Gastroesophageal sphincter (tissue), 4 donors: ENCODE data around the gene GNE. TPM values are rescaled to one million over a fixed set of nuclear protein-coding genes. Genes with fewer than 3 reads are reported as not detected.
"Not testable (repeated sequence)": the region's sequence is repeated elsewhere in the genome, so short reads cannot be mapped to it uniquely, and the experiment has no call there.

ENCODE experiments used
- ATAC-seq: fragments of 150-250 bp; one replicate; pipeline ENCODE4 v1.9.1; 2016; ENCODE audit warnings: mild to moderate bottlenecking, moderate library complexity
- H3K27ac ChIP-seq, 4 donors: fragments of 200-600 bp; sonication (generic) in 3 of 4; 1 replicate in 3 of 4; 2 replicates in 1 of 4; pipeline ENCODE4 v1.5.1; 2016 to 2019
- H3K27me3 ChIP-seq: fragments of 200-600 bp; sonication (generic); one replicate; pipeline ENCODE4 v1.5.1; 2019
- H3K36me3 ChIP-seq, 2 donors: fragments of 200-600 bp; sonication (generic); one replicate each; pipeline ENCODE4 v1.5.1; 2019; ENCODE audit warnings: control low read depth in 1 of 2
- H3K4me1 ChIP-seq, 3 donors: fragments of 200-600 bp; sonication (generic); 1 replicate in 2 of 3; 2 replicates in 1 of 3; pipeline ENCODE4 v1.5.1; 2016 to 2019; ENCODE audit warnings: control low read depth in 2 of 3
- H3K4me3 ChIP-seq, 2 donors: fragments of 200-600 bp; sonication (generic); one replicate each; pipeline ENCODE4 v1.5.1; 2019; ENCODE audit warnings: mild to moderate bottlenecking in 1 of 2, moderate library complexity in 1 of 2
- H3K9me3 ChIP-seq, 3 donors: fragments of 200-600 bp; sonication (generic); one replicate each; pipeline ENCODE4 v1.5.1; 2017 to 2019; ENCODE audit warnings: control low read depth in 2 of 3
- EP300 ChIP-seq: sonication (generic); formaldehyde crosslinking; IDR thresholded peaks from one replicate; pipeline ENCODE4 v1.6.1; 2017; ENCODE audit warnings: antibody characterized with exemption, mild to moderate bottlenecking
- POLR2A ChIP-seq, 2 donors: fragments of 450-650 bp; IDR thresholded peaks; one replicate each; pipeline ENCODE4 v1.6.1; 2017; ENCODE audit warnings: antibody characterized with exemption in 2 of 2, mild to moderate bottlenecking in 2 of 2, moderate library complexity in 1 of 2
- POLR2AphosphoS5 ChIP-seq: sonication (generic); formaldehyde crosslinking; IDR thresholded peaks from one replicate; pipeline ENCODE4 v1.6.1; 2017; ENCODE audit warnings: antibody characterized with exemption
- WGBS, 2 donors: methylation state at CpG; one replicate each; pipeline ENCODE4 v1.1.5; 2018; ENCODE audit warnings: low coverage in 1 of 2; 5-methylcytosine and 5-hydroxymethylcytosine counted together
- total RNA-seq, 4 donors: library from RNA; depleted of rRNA; stranded (reverse); fragments of >200 nt; gene quantifications; one replicate each; pipeline ENCODE4 v1.1.0, GENCODE V29; 2016
- TF ChIP-seq, protein P1 (sequence below), 4 experiments: fragments of 200-600 bp in 2 of 4; fragments of 450-650 bp in 2 of 4; sonication (generic) in 1 of 4; IDR thresholded peaks; one replicate each; pipeline ENCODE4 v1.5.1; 2017 to 2019; ENCODE audit warnings: antibody characterized with exemption in 4 of 4, mild to moderate bottlenecking in 2 of 4, moderate library complexity in 2 of 4

GNE gene
- total RNA-seq, 4 donors from 2014 or later: 27.3 to 34.2 (median 31.1) TPM

DNA sequence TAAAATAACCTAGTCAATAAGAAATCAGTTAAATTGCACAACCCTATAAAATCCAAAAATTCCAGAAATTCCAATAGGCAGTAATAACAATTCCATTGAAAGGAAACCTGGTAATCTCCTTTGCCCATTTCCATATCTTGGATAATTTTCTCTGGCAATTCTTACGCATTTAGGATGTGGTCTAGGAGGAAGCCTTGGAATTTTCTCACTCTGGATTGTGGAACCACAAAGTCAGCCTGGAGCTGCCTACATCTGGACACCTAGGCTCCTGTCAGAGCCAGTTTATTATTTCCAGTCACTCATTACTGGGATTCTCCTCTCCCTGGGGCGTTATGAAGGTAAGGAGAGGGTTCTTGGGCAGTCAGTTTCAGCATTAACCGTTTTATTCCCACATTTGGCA, 40.3 kb upstream of the GNE start:
- no peak overlapping the region for H3K4me3 ChIP-seq
- peaks cover 0 to 3% (median 0%) of the 10 kb centered on the region in 3 donors for H3K4me1 ChIP-seq
- TF ChIP-seq POLR2A (IDR thresholded peaks at IDR 0.05): no peak
- TF ChIP-seq EP300: no peak
- TF ChIP-seq, protein P1, sequence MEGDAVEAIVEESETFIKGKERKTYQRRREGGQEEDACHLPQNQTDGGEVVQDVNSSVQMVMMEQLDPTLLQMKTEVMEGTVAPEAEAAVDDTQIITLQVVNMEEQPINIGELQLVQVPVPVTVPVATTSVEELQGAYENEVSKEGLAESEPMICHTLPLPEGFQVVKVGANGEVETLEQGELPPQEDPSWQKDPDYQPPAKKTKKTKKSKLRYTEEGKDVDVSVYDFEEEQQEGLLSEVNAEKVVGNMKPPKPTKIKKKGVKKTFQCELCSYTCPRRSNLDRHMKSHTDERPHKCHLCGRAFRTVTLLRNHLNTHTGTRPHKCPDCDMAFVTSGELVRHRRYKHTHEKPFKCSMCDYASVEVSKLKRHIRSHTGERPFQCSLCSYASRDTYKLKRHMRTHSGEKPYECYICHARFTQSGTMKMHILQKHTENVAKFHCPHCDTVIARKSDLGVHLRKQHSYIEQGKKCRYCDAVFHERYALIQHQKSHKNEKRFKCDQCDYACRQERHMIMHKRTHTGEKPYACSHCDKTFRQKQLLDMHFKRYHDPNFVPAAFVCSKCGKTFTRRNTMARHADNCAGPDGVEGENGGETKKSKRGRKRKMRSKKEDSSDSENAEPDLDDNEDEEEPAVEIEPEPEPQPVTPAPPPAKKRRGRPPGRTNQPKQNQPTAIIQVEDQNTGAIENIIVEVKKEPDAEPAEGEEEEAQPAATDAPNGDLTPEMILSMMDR (IDR thresholded peaks at IDR 0.05): no peak
- no peak for TF ChIP-seq POLR2AphosphoS5
- ATAC-seq: no peak
- no peak overlapping the region for H3K27ac ChIP-seq
- no peaks in the 10 kb centered on the region for H3K36me3 ChIP-seq
- no peaks in the 10 kb centered on the region for H3K27me3 ChIP-seq
- WGBS, 2 donors: 65 to 85% methylated on average over 3 of the region's 3 CpGs
- H3K9me3 ChIP-seq: no peaks in the 10 kb centered on the region

DNA sequence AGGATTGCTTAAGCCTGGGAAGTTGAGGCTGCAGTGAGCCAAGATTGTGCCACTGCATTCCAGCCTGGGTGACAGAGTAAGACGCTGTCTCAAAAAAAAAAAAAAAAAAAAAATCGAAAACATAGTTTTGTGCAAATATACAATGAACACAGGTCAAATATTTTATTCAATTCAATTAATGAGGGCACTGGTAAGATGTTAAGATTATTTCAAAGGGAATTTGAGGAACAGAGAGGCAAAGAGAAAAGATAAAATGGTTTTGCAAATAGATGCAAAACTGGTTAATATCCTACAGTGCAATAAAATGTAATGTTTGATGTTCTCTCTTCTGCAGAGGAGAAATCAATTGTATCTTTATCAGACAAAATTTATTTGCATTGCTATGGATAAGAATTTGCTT, 39.5 kb upstream of the GNE start:
- no peak for ATAC-seq
- Histone ChIP-seq H3K9me3 (no peaks in the 10 kb centered on the region), H3K36me3 (no peaks in the 10 kb centered on the region), H3K4me3 (no peak overlapping the region), H3K4me1 (peaks cover 0 to 3% (median 0%) of the 10 kb centered on the region in 3 donors), H3K27me3 (no peaks in the 10 kb centered on the region), H3K27ac (no peak overlapping the region)
- TF ChIP-seq, protein P1 (IDR thresholded peaks at IDR 0.05): no peak
- TF ChIP-seq POLR2A (IDR thresholded peaks at IDR 0.05) (no peak), POLR2AphosphoS5 (no peak), EP300 (no peak)
- WGBS, 2 donors: 72 to 84% methylated on average over 2 of the region's 2 CpGs

DNA sequence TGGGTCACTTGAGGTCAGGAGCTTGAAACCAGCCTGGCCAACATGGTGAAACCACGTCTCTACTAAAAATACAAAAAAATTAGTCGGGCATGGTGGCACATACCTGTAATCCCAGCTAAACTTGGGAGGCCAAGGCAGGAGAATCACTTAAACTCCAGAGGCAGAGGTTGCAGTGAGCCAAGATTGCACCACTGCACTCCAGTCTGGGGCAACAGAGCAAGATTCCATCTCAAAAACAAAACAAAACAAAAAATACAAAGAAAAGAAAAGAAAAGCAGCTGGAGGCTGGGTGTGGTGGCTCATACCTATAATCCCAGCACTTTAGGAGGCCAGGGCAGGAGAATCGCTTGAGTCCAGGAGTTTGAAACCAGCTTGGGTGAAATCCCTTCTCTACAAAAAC, 36.7 kb upstream of the GNE start:
- H3K4me1 ChIP-seq, H3K36me3 ChIP-seq, H3K4me3 ChIP-seq, H3K9me3 ChIP-seq, H3K27me3 ChIP-seq, H3K27ac ChIP-seq, ATAC-seq: not testable (repeated sequence)
- 89 to 91% methylated on average over 3 of the region's 3 CpGs for WGBS, 2 donors

DNA sequence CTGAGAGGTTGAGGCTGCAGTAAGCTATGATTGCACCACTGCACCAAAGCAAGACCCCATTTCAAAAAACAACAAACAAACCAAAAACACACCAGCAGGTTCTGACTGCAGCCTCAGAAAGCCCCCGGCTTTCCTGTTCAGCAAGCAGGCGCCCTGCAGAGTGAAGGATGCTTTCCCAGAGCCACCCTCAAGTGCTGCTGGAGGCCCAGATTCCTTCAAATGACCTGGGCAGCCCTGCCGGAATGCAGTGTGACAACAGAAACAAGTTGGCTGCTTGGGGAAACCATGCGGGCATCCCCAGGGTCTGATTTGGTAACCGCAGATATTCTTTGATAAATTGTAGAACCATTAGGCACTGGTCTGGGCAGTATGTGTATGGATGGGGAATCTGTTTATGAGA, 35.7 kb upstream of the GNE start:
- WGBS, 2 donors: no CpG with 5 or more reads among the region's 5 CpGs
- Histone ChIP-seq H3K4me3 (no peak overlapping the region), H3K27ac (no peak overlapping the region), H3K4me1 (peaks cover 0 to 3% (median 0%) of the 10 kb centered on the region in 3 donors), H3K9me3 (no peaks in the 10 kb centered on the region), H3K27me3 (no peaks in the 10 kb centered on the region), H3K36me3 (no peaks in the 10 kb centered on the region)
- no peak for TF ChIP-seq EP300
- TF ChIP-seq POLR2AphosphoS5: no peak
- TF ChIP-seq POLR2A (IDR thresholded peaks at IDR 0.05): no peak
- TF ChIP-seq, protein P1 (IDR thresholded peaks at IDR 0.05): no peak
- no peak for ATAC-seq

DNA sequence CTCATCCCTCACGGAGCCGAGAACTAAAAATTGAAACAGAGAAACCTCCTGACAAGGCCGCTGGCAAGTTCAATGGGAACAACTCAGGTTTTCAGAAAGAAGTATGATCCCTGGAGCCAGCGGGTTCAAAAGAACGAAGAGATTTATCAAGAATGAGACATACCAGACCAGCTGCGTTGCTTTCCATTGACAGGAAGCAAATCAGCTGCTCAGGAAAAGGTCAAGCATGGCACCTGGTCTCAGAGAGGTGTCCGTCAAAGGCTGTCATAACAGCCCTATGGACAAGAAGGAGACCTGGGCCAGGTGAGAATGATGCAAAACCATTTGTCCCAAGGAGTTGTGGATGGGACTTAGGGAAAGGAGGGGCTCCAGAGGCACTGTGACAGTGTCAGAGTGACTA, 34.9 kb upstream of the GNE start:
- WGBS, 2 donors: 73 to 77% methylated on average over 5 to 6 of the region's 7 CpGs
- no peak for ATAC-seq
- Histone ChIP-seq H3K9me3 (no peaks in the 10 kb centered on the region), H3K27ac (no peak overlapping the region), H3K4me1 (peaks cover 0 to 3% (median 0%) of the 10 kb centered on the region in 3 donors), H3K4me3 (no peak overlapping the region), H3K36me3 (no peaks in the 10 kb centered on the region), H3K27me3 (no peaks in the 10 kb centered on the region)
- no peak for TF ChIP-seq POLR2AphosphoS5
- TF ChIP-seq EP300: no peak
- TF ChIP-seq, protein P1 (IDR thresholded peaks at IDR 0.05): no peak
- TF ChIP-seq POLR2A (IDR thresholded peaks at IDR 0.05): no peak
